SK-N-MC (cell line): ENCODE data around the gene ICAM4.
"Not testable (repeated sequence)": the region's sequence is repeated elsewhere in the genome, so short reads cannot be mapped to it uniquely, and the experiment has no call there.

Experiments
- DNase-seq: peaks from one replicate; pipeline ENCODE4 v3.0.0-alpha.2; 2011; ENCODE audit warnings: low read depth, low spot score
- H3K27ac ChIP-seq: fragments of 200-600 bp; sonication (generic); 2 replicates; pipeline ENCODE4 v1.5.1; 2016; ENCODE audit warnings: mixed run types
- H3K36me3 ChIP-seq: fragments of 200-600 bp; sonication (generic); 2 replicates; pipeline ENCODE4 v1.6.1; 2017; ENCODE audit warnings: antibody characterized with exemption, low read length, mixed read lengths; ENCODE audit not compliant: insufficient read depth
- H3K4me3 ChIP-seq: fragments of 200-600 bp; sonication (generic); 2 replicates; pipeline ENCODE4 v1.5.1; 2016
- H3K9ac ChIP-seq: fragments of 200-600 bp; sonication (generic); 2 replicates; pipeline ENCODE4 v1.8.0; 2017; ENCODE audit warnings: mixed run types, mixed read lengths; ENCODE audit not compliant: insufficient read length
- H3K9me3 ChIP-seq: fragments of 200-600 bp; sonication (generic); 2 replicates; pipeline ENCODE4 v1.6.1; 2017; ENCODE audit warnings: low read depth, mild to moderate bottlenecking, antibody characterized with exemption, low read length, moderate library complexity, mixed read lengths
- EZH2 ChIP-seq: fragments of 200-600 bp; sonication (generic); IDR thresholded peaks from one replicate; pipeline ENCODE4 v1.6.1; 2017; ENCODE audit warnings: antibody characterized with exemption
- FOXP2 ChIP-seq: optimal IDR thresholded peaks from 2 replicates; pipeline ENCODE3; 2011; ENCODE audit warnings: mild to moderate bottlenecking, moderate library complexity; ENCODE audit not compliant: insufficient read depth; ENCODE audit errors: extremely low read length, control extremely low read depth
- POLR2AphosphoS5 ChIP-seq: IDR thresholded peaks from 2 replicates; pipeline ENCODE4 v1.6.1; 2012; ENCODE audit warnings: mild to moderate bottlenecking, low read depth, low read length, borderline replicate concordance

Gene ICAM4

GRCh38 chr19:10271543-10272086 is 15.1 kb upstream of the ICAM4 start:
- no peak overlapping the region for H3K9ac ChIP-seq
- TF ChIP-seq FOXP2 (no peak), EZH2 (no peak), POLR2AphosphoS5 (no peak)
- H3K36me3 ChIP-seq, result no peaks in the 10 kb centered on the region
- no peak overlapping the region for H3K27ac ChIP-seq
- H3K4me3 ChIP-seq, result no peak overlapping the region
- H3K9me3 ChIP-seq, result no peaks in the 10 kb centered on the region
- no peak for DNase-seq

DNA sequence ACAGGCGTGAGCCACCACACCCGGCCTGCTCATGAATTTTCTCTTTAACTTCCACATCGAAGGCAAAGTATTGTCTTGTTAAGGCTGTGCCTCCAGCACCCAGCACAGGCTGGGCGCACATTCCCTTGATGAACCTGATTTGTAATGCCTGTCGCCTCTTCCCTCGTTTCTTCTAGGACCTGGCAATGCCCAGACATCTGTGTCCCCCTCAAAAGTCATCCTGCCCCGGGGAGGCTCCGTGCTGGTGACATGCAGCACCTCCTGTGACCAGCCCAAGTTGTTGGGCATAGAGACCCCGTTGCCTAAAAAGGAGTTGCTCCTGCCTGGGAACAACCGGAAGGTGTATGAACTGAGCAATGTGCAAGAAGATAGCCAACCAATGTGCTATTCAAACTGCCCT is 12.2 kb upstream of the ICAM4 start:
- TF ChIP-seq EZH2, result no peak
- no peak for TF ChIP-seq POLR2AphosphoS5
- TF ChIP-seq FOXP2, result no peak
- Histone ChIP-seq H3K9me3 (no peaks in the 10 kb centered on the region), H3K27ac (no peak overlapping the region), H3K36me3 (no peaks in the 10 kb centered on the region), H3K9ac (no peak overlapping the region), H3K4me3 (no peak overlapping the region)
- no peak for DNase-seq

- H3K9me3 ChIP-seq, result no peaks in the 10 kb centered on the region
- no peak overlapping the region for H3K4me3 ChIP-seq
- H3K9ac ChIP-seq, result no peak overlapping the region
- no peak for DNase-seq
- no peak overlapping the region for H3K27ac ChIP-seq
- H3K36me3 ChIP-seq, result no peaks in the 10 kb centered on the region
- TF ChIP-seq FOXP2 (no peak), POLR2AphosphoS5 (no peak), EZH2 (no peak)
These were observed 8.8 kb upstream of the ICAM4 start for GRCh38 chr19:10277795-10278589.

- no peak for DNase-seq
These were observed 7.8 kb upstream of the ICAM4 start for GRCh38 chr19:10278935-10279334.

DNA sequence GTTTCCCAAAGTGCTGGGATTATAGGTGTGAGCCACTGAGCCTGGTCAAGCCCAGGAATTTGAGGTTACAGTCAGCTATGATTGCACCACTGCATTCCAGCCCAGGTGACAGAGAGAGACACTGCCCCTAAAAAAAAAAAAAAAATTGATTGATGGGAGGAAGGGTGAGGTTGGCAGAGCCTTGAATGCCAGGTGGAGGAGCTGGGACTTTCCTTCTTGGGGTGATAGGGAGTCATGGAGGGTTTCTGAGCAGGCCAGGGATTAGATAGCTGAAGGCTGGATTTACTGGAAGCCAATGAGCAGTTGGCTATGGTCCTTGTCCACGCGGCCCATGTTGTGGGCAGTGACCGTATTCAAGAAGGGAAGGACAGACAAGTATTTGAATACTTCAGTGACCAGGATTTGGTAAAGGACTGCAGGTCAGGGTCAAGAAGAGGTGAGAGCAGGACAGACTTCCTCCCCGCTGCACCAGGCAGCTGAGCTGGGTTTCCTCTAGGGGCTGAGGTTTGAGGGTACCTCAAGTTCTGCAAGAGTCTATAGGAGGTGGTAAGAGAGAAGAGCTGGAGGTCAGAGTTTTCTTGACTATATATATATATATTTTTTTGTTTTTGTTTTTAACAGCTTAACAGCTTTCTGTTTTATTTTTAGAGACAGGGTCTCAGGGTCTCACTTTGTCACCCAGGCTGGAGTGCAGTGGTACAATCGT is 6.9 kb upstream of the ICAM4 start:
- H3K9ac ChIP-seq, result no peak overlapping the region
- no peak for DNase-seq
- no peaks in the 10 kb centered on the region for H3K36me3 ChIP-seq
- H3K4me3 ChIP-seq, result no peak overlapping the region
- no peak overlapping the region for H3K27ac ChIP-seq
- no peaks in the 10 kb centered on the region for H3K9me3 ChIP-seq
- TF ChIP-seq FOXP2 (no peak), POLR2AphosphoS5 (no peak), EZH2 (no peak)

More at GRCh38 chr19:10278935-10279334, 7.8 kb upstream of the ICAM4 start:
- TF ChIP-seq FOXP2, result no peak
- TF ChIP-seq EZH2, result no peak
- no peak for TF ChIP-seq POLR2AphosphoS5
- H3K4me3 ChIP-seq, result no peak overlapping the region
- H3K9ac ChIP-seq, result no peak overlapping the region
- H3K27ac ChIP-seq, result no peak overlapping the region
- H3K9me3 ChIP-seq, result no peaks in the 10 kb centered on the region
- no peaks in the 10 kb centered on the region for H3K36me3 ChIP-seq

DNA sequence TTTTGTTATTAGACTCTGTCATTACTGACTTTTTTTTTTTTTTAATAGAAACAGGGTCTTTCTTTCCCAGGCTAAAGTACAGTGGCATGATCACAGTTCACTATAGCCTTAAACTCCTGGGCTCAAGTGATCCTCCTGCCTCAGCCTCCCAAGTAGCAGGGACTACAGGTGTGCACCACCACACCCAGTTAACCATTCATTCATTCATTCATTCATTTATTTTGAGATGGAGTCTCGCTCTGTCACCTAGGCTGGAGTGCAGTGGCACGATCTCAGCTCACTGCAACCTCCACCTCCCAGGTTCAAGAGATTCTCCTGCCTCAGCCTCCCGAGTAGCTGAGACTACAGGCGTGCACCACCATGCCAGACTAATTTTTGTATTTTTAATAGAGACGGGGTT is 4.7 kb upstream of the ICAM4 start:
- H3K9me3 ChIP-seq, H3K9ac ChIP-seq, H3K4me3 ChIP-seq, H3K27ac ChIP-seq, DNase-seq, H3K36me3 ChIP-seq: not testable (repeated sequence)

DNA sequence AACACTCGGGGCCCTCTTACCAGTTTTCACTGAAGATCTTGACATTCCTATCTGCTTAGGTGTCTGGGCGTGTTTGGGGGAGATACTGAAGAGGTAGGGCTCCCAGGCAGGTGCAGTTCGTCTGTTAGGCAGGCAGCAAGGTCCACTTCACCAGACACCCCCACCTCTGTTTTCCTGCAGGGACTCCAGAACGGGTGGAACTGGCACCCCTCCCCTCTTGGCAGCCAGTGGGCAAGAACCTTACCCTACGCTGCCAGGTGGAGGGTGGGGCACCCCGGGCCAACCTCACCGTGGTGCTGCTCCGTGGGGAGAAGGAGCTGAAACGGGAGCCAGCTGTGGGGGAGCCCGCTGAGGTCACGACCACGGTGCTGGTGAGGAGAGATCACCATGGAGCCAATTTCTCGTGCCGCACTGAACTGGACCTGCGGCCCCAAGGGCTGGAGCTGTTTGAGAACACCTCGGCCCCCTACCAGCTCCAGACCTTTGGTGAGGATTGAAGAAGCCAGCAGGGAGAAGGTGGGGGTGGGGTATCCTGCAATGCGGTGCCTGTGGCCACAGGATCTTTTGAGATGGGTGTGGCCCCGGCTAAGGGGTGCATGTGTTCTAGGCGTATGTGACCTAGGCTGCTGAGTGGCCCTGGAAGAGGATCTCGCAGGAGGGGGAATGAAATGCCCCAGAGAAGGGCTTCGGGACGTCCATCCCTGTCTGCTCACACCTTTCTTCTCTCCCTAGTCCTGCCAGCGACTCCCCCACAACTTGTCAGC is 3.3 kb upstream of the ICAM4 start:
- no peaks in the 10 kb centered on the region for H3K9me3 ChIP-seq
- H3K4me3 ChIP-seq, result no peak overlapping the region
- H3K9ac ChIP-seq, result no peak overlapping the region
- H3K27ac ChIP-seq, result no peak overlapping the region
- no peak for DNase-seq
- no peak for TF ChIP-seq POLR2AphosphoS5
- no peak for TF ChIP-seq EZH2
- no peak for TF ChIP-seq FOXP2
- no peaks in the 10 kb centered on the region for H3K36me3 ChIP-seq
